AG09309 (cell line): ENCODE data around the gene TRPC4.

Experiments used
- DNase-seq: peaks from one replicate; pipeline ENCODE4 v3.0.0-alpha.2; 2010; ENCODE audit warnings: low read depth
- H3K4me3 ChIP-seq: 2 replicates; pipeline ENCODE4 v1.5.1; 2011; ENCODE audit warnings: mild to moderate bottlenecking, low read depth, low read length, moderate library complexity; ENCODE audit not compliant: control insufficient read depth
- CTCF ChIP-seq: IDR thresholded peaks from 2 replicates; pipeline ENCODE4 v1.5.1; 2011; ENCODE audit warnings: mild to moderate bottlenecking, low read depth, low read length, inconsistent platforms; ENCODE audit not compliant: insufficient read depth, control insufficient read depth; ENCODE audit errors: missing control alignments

Gene TRPC4

GRCh38 chr13:37869756-37870488, at the start of gene TRPC4:
Gene TRPC4 (minus strand): TSS chr13:37869772. CDS start chr13:37783333, 86,439 bp downstream.
- H3K4me3 ChIP-seq: peak within 1 kb of the TSS; percentile 97
- peak; percentile 80 for TF ChIP-seq CTCF
- DNase-seq: peak; percentile 62

- TF ChIP-seq CTCF: no peak
- H3K4me3 ChIP-seq: no peak overlapping the region
- DNase-seq: no peak
Observed at GRCh38 chr13:37918751-37919150, 49.2 kb upstream of the TRPC4 start.

GRCh38 chr13:37918116-37918714, 48.6 kb upstream of the TRPC4 start:
- no peak overlapping the region for H3K4me3 ChIP-seq
- no peak for DNase-seq
- TF ChIP-seq CTCF: no peak

- DNase-seq: no peak
Observed at GRCh38 chr13:37914781-37915391, 45.3 kb upstream of the TRPC4 start.

GRCh38 chr13:37910790-37911189, 41.2 kb upstream of the TRPC4 start:
- H3K4me3 ChIP-seq: no peak overlapping the region
- TF ChIP-seq CTCF: no peak
- no peak for DNase-seq

More at GRCh38 chr13:37914781-37915391, 45.3 kb upstream of the TRPC4 start:
- H3K4me3 ChIP-seq: no peak overlapping the region
- TF ChIP-seq CTCF: no peak

- TF ChIP-seq CTCF: no peak
- no peak for DNase-seq
- no peak overlapping the region for H3K4me3 ChIP-seq
Observed at GRCh38 chr13:37906880-37907279, 37.3 kb upstream of the TRPC4 start.
